NB4 (cell line): Measurements from ENCODE around the gene GLRA2.

Source experiments
- CTCF ChIP-seq: IDR thresholded peaks from one replicate; pipeline ENCODE4 v1.5.1; 2012; ENCODE audit warnings: low read depth, low read length
- POLR2A ChIP-seq: IDR thresholded peaks from 2 replicates; pipeline ENCODE4 v1.6.1; 2011; ENCODE audit warnings: mild to moderate bottlenecking; ENCODE audit not compliant: insufficient read length; ENCODE audit errors: extremely low read depth
- TF ChIP-seq, protein P1 (sequence below): IDR thresholded peaks from 2 replicates; pipeline ENCODE4 v1.6.1; 2011; ENCODE audit warnings: low read depth, low read length

DNA sequence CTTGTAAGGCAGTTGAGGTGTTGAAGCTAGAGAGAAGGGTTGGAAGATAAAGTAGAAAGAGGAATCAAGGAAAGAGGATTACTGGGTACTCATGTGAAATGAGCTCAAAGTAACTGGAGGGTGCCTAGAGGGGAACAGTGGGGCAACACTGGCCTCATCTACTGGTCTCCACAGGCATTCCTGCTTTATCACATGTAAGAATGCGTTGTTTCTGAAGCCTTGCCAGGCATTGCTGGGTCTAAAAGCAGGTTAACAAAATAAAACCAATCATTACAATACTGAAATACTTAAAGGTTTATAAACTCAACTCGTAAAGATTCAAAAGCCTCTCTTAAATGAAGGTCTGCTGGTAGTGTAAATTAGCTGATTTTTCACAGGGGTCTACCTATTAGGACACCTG, 247.6 kb downstream of the GLRA2 start:
- TF ChIP-seq, protein P1, sequence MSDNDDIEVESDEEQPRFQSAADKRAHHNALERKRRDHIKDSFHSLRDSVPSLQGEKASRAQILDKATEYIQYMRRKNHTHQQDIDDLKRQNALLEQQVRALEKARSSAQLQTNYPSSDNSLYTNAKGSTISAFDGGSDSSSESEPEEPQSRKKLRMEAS, result no peak
- TF ChIP-seq POLR2A, result no peak
- no peak for TF ChIP-seq CTCF
